Measurements from ENCODE around the gene GALNT18.

DNA sequence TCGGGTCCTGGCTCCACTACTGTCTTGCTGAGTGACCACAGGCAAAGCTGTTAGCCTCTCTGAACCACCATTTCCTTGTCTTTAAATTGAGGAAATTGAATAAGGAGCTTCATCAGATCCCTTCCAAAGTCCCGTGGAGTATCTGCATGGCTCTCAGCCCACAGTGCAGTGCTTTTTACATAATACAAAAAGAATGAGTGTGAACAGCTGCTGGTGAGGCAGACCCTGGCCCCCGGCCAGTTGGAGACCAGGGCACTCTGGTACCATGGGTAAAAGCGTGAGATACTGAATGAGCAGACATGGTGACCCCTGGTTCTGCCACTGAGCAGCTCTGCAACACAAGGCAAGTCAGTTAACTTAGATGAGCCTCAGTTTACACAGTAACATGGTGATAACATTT is 86.8 kb downstream of the GALNT18 start:
- TF ChIP-seq, protein P1, sequence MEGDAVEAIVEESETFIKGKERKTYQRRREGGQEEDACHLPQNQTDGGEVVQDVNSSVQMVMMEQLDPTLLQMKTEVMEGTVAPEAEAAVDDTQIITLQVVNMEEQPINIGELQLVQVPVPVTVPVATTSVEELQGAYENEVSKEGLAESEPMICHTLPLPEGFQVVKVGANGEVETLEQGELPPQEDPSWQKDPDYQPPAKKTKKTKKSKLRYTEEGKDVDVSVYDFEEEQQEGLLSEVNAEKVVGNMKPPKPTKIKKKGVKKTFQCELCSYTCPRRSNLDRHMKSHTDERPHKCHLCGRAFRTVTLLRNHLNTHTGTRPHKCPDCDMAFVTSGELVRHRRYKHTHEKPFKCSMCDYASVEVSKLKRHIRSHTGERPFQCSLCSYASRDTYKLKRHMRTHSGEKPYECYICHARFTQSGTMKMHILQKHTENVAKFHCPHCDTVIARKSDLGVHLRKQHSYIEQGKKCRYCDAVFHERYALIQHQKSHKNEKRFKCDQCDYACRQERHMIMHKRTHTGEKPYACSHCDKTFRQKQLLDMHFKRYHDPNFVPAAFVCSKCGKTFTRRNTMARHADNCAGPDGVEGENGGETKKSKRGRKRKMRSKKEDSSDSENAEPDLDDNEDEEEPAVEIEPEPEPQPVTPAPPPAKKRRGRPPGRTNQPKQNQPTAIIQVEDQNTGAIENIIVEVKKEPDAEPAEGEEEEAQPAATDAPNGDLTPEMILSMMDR (optimal IDR thresholded peaks at IDR 0.05 in 1 of 3, IDR thresholded peaks at IDR 0.05 in 1 of 3, conservative IDR thresholded peaks at IDR 0.05 in 1 of 3; ENCODE audit: extremely low read depth in 1 of 3, insufficient read depth in 2 of 3, low read length in 3 of 3) = no peak
- no peak for TF ChIP-seq EZH2 (IDR thresholded peaks at IDR 0.05; ENCODE audit: low read length)

Data from keratinocyte (primary cell).